ENCODE data around the gene TMEM119.
A peak's percentile ranks its signal among the peaks of the same experiment; 100 is the strongest.

Gene TMEM119

DNA sequence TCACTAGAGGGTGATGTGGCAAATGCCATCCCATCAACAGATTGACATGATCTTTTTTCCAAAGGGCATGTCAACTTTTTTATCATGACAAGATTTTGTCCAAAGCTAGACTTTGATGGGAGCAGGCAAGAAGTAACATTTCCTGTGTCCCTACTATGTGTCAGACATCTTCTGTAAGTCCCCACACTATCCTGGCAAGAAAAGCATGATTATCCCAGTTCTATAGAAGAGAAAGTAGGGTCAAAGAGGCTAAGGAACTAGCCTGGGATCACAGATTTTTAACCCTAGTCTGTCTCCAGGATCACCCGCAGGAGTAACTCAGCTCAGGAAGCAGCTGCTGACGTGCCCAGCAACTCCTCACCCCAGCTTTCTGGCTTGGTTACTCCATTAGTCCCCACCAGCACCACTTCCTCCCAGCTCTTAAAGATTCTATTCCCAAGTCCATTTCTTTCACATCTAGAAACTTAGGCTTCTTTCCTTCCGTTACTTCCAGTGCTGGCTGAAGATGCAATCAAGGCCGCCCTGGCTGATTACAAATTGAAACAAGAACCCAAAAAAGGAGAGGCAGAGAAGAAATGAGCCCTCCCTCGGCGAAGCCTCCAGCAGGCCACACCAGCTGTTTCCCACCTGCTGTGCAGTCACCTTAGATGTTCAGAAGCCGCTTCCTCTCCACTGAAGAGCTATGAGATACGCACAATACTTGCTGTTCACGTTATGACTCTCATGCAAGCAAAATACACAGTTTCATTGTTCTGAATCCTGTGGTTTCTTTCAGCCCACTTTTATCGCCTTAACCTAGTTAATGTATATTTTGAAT, 29.3 kb downstream of the TMEM119 start:
- TF ChIP-seq, protein P1, sequence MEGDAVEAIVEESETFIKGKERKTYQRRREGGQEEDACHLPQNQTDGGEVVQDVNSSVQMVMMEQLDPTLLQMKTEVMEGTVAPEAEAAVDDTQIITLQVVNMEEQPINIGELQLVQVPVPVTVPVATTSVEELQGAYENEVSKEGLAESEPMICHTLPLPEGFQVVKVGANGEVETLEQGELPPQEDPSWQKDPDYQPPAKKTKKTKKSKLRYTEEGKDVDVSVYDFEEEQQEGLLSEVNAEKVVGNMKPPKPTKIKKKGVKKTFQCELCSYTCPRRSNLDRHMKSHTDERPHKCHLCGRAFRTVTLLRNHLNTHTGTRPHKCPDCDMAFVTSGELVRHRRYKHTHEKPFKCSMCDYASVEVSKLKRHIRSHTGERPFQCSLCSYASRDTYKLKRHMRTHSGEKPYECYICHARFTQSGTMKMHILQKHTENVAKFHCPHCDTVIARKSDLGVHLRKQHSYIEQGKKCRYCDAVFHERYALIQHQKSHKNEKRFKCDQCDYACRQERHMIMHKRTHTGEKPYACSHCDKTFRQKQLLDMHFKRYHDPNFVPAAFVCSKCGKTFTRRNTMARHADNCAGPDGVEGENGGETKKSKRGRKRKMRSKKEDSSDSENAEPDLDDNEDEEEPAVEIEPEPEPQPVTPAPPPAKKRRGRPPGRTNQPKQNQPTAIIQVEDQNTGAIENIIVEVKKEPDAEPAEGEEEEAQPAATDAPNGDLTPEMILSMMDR (IDR thresholded peaks at IDR 0.05; ENCODE audit: extremely low read depth, missing control alignments): no peak
- DNase-seq (ENCODE audit: low spot score): peak; percentile 78

DNA sequence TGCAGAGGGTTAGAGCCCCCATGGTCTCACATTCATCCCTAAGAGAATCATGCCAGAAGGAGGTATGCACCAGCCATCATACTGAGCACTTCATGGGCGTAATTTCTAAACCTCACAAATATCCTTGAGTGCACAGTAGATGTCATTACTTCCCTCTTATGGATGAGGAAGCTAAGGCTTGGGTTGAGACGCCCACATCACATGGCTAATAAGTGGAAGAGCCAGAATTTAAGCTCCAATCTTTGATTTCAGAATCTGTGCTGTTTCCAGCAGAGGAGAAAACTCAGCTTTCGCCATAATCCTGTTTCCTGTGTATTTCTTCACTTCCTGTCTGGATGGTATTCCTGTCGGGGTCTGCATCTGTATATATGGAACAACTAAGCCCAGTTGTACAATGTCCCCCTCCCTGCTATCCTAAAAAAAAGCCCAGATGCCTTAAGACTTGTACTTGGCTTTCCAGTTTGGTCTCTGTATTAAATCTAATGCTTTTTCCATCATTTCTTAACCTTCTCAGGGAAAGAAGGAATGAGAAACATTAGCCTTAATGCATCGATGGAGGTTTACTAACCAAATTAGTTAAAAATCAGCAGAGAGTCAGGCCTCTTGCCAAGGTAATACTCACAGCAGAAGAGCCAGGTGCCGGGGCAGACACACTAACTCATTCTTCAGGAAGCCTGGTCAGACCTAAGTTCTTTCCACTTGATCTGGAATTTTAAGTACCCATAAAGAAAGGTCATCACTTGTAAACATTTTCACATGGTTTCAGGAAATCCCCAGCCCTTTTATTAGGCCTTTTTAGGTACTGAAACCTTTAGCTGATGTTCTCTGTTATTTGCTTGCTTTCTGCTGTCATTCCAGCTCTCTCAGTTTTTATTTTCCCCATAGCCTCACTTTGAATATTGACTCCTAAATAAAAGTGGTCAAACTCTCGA, 30.2 kb downstream of the TMEM119 start:
- TF ChIP-seq, protein P1 (IDR thresholded peaks at IDR 0.05; ENCODE audit: extremely low read depth, missing control alignments): no peak
- no peak for DNase-seq (ENCODE audit: low spot score)

DNA sequence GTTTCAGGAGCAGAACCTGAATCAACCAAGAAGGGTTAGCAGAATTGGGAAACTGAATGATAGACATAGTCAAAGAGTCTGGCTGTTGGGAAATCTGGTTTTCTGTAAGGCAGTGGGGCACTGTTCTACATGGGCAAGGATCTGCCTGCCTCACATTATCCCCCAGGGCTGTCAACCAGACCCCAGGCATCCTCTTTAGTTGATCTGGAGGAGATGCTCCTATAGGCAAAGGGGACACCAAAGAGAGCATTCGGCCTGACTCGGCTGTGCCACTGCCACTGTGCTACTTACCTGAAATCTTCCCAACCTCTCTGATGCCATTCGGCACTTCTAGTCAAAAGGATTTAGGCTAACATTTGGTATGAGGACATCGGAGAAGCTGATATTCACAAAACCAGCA, 31.4 kb downstream of the TMEM119 start:
- TF ChIP-seq, protein P1 (IDR thresholded peaks at IDR 0.05; ENCODE audit: extremely low read depth, missing control alignments): no peak
- DNase-seq (ENCODE audit: low spot score): no peak

DNA sequence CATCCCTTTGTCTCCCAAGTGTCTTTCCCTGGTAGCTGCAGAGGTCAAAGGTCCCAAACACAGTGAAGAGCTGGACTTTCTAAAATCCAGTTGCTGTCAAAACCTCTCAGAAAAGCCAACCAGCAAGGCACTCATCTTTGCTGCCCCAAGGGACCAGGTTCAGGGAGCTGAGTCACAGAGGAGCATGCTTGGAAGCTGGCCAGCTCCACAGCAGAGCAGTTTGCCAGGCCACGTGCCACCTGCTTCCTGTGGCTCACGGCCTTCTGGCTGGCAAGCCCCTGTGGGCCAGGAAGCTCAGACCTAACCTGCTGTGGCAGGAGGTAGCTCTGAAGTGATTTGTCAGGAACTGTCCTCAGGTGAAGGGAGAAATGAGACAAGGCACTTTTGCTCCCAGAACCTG, 31.9 kb downstream of the TMEM119 start:
- no peak for DNase-seq (ENCODE audit: low spot score)
- TF ChIP-seq, protein P1 (IDR thresholded peaks at IDR 0.05; ENCODE audit: extremely low read depth, missing control alignments): no peak

DNA sequence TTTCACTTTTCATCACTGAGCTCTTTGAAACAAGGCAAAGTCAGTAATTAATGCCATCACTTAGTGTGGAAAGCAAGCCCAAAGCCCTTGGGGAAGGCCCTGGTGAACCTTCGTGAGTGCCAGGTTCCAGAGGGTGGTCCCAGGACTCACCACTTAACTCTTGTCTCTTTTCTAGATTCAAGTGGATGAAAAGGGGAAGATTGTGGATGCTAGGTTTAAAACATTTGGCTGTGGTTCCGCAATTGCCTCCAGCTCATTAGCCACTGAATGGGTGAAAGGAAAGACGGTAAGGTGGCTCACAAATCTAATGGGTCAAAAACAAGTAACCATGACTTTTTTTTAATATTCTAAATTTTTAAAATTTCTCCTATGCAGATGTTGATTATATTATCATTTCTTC, 32.7 kb downstream of the TMEM119 start:
- DNase-seq (ENCODE audit: low spot score): no peak
- TF ChIP-seq, protein P1 (IDR thresholded peaks at IDR 0.05; ENCODE audit: extremely low read depth, missing control alignments): no peak

DNA sequence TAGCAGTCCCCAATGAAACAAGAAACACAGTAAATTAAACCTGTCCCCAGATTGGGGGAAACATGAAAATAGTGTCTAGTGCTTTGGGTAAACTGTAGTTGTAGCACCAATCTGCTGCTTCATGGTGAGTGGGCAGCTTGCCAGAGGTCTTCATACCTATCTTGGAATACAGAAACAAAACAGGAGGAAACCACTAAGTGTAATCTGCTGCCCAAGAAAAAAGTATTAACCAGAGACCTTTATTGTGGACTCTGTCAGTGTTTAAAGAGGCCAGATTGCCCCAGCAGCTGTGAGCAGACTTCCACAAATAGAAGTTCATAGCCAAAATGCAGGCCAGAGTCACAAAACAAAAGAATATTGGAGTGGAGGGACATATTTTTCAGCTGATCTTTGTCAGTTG, 33.2 kb downstream of the TMEM119 start:
- DNase-seq (ENCODE audit: low spot score): no peak
- TF ChIP-seq, protein P1 (IDR thresholded peaks at IDR 0.05; ENCODE audit: extremely low read depth, missing control alignments): no peak

DNA sequence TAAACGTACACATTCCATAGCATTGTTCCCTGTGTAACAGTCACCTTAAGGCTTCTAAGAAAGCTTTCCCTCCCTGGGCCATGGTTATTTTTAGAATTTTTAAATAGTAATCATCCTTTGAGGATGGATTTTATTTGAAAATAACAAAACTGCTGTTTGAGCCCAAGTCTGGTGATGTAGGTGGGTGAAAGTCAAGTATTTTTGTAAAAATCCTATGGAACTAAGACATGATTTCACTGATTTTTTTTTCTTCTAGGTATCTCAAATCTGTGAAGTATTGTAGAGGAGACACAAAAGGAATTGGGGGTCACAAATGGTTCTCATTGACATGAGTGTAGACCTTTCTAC, 34.1 kb downstream of the TMEM119 start:
- no peak for DNase-seq (ENCODE audit: low spot score)
- TF ChIP-seq, protein P1 (IDR thresholded peaks at IDR 0.05; ENCODE audit: extremely low read depth, missing control alignments): no peak

Data from GM20000 (cell line).